ENCODE results near the gene ASB18. TPM values are rescaled to one million over a fixed set of nuclear protein-coding genes. Genes with fewer than 3 reads are reported as not detected.

Gene ASB18
- total RNA-seq, 4 donors from 2014 or later = not detected

GRCh38 chr2:236259371-236259770, 4.8 kb downstream of the ASB18 start:
- WGBS, 2 donors = 88 to 97% methylated on average over 6 of the region's 6 CpGs
- H3K27me3 ChIP-seq = no peaks in the 10 kb centered on the region
- no peak for DNase-seq
- no peaks in the 10 kb centered on the region for H3K4me1 ChIP-seq
- TF ChIP-seq, protein P1, sequence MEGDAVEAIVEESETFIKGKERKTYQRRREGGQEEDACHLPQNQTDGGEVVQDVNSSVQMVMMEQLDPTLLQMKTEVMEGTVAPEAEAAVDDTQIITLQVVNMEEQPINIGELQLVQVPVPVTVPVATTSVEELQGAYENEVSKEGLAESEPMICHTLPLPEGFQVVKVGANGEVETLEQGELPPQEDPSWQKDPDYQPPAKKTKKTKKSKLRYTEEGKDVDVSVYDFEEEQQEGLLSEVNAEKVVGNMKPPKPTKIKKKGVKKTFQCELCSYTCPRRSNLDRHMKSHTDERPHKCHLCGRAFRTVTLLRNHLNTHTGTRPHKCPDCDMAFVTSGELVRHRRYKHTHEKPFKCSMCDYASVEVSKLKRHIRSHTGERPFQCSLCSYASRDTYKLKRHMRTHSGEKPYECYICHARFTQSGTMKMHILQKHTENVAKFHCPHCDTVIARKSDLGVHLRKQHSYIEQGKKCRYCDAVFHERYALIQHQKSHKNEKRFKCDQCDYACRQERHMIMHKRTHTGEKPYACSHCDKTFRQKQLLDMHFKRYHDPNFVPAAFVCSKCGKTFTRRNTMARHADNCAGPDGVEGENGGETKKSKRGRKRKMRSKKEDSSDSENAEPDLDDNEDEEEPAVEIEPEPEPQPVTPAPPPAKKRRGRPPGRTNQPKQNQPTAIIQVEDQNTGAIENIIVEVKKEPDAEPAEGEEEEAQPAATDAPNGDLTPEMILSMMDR (IDR thresholded peaks at IDR 0.05) = no peak
- no peak for TF ChIP-seq POLR2A (IDR thresholded peaks at IDR 0.05)
- H3K36me3 ChIP-seq = no peaks in the 10 kb centered on the region
- no peaks in the 10 kb centered on the region for H3K9me3 ChIP-seq
- H3K4me3 ChIP-seq (replicated peaks in 1 of 3) = no peak overlapping the region
- intact Hi-C loops (cut with DNase I) = no loop called here
- H3K27ac ChIP-seq = no peak overlapping the region

DNA sequence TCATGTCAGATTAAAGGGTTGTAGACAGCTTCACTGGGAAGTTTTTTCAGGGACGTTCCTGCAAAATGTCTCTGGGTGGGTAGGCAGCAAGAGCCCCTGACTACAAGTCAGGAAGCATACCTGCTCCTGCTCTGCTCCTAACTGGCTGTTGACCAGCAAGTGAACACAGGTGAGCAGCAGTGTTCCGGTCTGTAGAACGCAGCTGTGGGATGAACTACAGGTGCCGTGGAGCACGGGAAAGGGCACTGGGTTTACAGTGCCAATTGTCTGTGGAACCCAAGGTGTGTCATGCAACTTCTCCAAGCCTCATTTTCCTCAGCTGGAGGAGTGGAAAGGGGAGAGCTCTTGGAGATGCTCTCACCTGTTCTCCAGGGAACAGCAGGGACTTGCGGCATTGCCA, 6.6 kb downstream of the ASB18 start:
- no peak for DNase-seq
- Histone ChIP-seq H3K9me3 (no peaks in the 10 kb centered on the region), H3K27ac (no peak overlapping the region), H3K4me1 (no peaks in the 10 kb centered on the region), H3K4me3 (replicated peaks in 1 of 3) (no peak overlapping the region), H3K27me3 (no peaks in the 10 kb centered on the region), H3K36me3 (no peaks in the 10 kb centered on the region)
- no peak for TF ChIP-seq POLR2A (IDR thresholded peaks at IDR 0.05)
- 40 to 72% methylated on average over 5 to 6 of the region's 6 CpGs for WGBS, 2 donors
- intact Hi-C loops (cut with DNase I) = no loop called here

DNA sequence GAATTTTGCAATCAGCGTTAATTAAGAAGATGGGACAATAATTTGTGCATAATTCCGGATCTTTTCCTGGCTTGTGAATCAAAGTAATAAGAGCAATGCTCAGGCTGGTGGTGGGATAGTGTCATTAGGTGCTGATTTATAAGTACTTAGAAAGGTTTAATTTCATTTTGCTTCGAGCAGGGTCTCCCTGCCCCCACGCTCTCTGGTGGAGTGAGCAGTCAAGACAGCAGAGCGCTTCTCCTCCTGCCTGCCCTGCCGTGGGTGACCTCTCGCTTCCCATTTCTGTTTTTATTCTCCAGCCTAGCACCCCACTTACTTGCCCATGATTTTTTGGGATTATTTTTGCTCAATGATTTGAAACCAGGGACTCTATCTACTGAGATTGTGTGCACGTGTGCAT, 7.1 kb downstream of the ASB18 start:
- no peaks in the 10 kb centered on the region for H3K9me3 ChIP-seq
- TF ChIP-seq, protein P1 (IDR thresholded peaks at IDR 0.05) = no peak
- TF ChIP-seq POLR2A (IDR thresholded peaks at IDR 0.05) = no peak
- no peaks in the 10 kb centered on the region for H3K27me3 ChIP-seq
- H3K27ac ChIP-seq = no peak overlapping the region
- no peaks in the 10 kb centered on the region for H3K36me3 ChIP-seq
- H3K4me3 ChIP-seq (replicated peaks in 1 of 3) = no peak overlapping the region
- intact Hi-C loops (cut with DNase I) = no loop called here
- WGBS, 2 donors = 60 to 67% methylated on average over 8 of the region's 8 CpGs
- no peak for DNase-seq
- no peaks in the 10 kb centered on the region for H3K4me1 ChIP-seq

DNA sequence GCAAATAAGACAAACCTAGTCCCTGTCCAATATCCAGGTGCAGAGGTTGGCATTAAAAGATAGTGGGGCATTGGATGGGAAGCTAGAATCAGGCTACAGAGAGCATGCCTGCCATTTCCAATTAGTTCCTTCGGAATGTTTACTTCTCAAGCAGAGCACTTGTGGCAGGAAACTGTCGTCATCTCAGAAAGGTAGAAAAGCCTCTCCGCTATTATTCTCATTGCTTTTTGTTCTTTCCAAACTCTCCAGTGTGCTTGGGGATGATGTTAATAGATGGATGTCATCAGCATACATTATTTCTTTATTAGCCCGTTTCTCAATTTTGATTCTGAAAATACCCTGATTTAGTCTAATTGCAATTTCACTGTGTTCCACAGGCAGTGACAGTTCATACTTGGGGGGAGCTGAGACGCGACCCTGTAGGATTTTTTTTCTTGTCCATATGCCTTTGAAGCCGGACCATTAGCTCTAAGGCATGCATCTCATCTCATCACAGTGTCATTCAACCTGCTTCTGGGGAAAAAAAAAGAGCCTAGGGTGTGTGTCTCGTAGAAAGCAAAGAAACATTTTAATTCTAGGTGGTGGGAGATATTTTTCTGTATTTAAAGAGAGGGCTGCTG, 7.7 kb downstream of the ASB18 start:
- TF ChIP-seq POLR2A (IDR thresholded peaks at IDR 0.05) = no peak
- TF ChIP-seq, protein P1 (IDR thresholded peaks at IDR 0.05) = no peak
- H3K27me3 ChIP-seq = no peaks in the 10 kb centered on the region
- no peak for DNase-seq
- no peak overlapping the region for H3K27ac ChIP-seq
- intact Hi-C loops (cut with DNase I) = no loop called here
- H3K9me3 ChIP-seq = no peaks in the 10 kb centered on the region
- no peaks in the 10 kb centered on the region for H3K4me1 ChIP-seq
- no peaks in the 10 kb centered on the region for H3K36me3 ChIP-seq
- no peak overlapping the region for H3K4me3 ChIP-seq (replicated peaks in 1 of 3)
- 48 to 51% methylated on average over 8 of the region's 8 CpGs for WGBS, 2 donors

DNA sequence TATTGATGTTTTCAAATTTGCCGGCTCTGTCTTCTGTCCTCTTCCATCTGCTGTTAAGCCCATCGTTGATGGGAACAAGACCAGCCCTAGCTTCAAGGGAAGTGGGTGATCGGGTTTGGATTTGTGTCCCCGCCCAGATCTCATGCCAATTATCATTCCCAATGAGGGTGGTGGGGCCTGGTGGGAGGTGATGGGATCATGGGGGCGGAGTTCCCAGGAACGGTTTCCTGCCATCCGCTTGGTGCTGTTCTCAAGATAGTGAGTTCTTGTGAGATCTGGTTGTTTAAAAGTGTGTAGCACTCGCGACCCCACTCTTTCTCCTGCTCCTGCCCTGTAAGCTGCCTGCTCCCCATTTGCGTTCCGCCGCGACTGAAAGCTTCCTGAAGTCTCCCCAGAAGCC, 9.5 kb downstream of the ASB18 start:
- Histone ChIP-seq H3K27ac (no peak overlapping the region), H3K36me3 (no peaks in the 10 kb centered on the region), H3K27me3 (no peaks in the 10 kb centered on the region), H3K4me3 (replicated peaks in 1 of 3) (no peak overlapping the region), H3K9me3 (no peaks in the 10 kb centered on the region), H3K4me1 (no peaks in the 10 kb centered on the region)
- intact Hi-C loops (cut with DNase I) = no loop called here
- WGBS, 2 donors = 81% methylated on average over 13 of the region's 13 CpGs
- TF ChIP-seq, protein P1 (IDR thresholded peaks at IDR 0.05) = no peak
- no peak for TF ChIP-seq POLR2A (IDR thresholded peaks at IDR 0.05)
- DNase-seq = no peak
